ENCODE data around the gene WDR90.

DNA sequence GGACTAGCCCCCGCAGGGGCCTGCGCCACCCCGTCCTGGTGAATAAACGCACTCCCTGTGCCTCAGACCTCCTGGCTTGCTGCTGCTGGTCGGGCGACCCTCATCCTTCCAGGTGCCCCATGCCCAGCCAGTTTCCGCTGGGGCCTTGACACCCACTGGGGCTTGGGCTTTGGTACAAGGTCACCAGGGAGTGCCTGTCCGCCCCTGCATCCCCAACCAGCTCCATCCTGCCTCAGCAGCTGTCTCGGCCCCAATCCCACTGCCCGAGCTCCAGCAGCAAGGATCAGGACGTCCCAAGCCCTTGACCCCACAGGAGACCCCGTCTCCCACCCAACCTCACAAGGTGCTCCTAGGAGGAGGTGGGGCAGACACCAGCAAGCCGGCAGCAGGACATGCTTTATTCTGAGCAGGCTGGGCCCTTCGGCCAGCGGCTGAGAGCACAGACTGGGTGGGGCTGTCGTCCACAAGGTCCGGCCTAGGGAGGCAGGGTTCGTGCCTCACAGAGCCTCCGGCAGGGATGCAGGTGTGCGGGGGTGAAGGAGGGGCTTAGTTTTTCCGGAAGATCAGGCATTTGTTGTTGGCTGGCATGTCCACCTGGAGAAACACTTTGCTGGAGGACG is 15.0 kb upstream of the WDR90 start:
- TF ChIP-seq POLR2A (IDR thresholded peaks at IDR 0.05): no peak
- no peak for TF ChIP-seq EP300 (IDR thresholded peaks at IDR 0.05)
